RPMI8226 (cell line): ENCODE results near the gene ARHGAP36.

Experiments
- DNase-seq: peaks from one replicate; pipeline ENCODE4 v3.0.0-alpha.2; 2015

Gene ARHGAP36, protein sequence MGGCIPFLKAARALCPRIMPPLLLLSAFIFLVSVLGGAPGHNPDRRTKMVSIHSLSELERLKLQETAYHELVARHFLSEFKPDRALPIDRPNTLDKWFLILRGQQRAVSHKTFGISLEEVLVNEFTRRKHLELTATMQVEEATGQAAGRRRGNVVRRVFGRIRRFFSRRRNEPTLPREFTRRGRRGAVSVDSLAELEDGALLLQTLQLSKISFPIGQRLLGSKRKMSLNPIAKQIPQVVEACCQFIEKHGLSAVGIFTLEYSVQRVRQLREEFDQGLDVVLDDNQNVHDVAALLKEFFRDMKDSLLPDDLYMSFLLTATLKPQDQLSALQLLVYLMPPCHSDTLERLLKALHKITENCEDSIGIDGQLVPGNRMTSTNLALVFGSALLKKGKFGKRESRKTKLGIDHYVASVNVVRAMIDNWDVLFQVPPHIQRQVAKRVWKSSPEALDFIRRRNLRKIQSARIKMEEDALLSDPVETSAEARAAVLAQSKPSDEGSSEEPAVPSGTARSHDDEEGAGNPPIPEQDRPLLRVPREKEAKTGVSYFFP

DNA sequence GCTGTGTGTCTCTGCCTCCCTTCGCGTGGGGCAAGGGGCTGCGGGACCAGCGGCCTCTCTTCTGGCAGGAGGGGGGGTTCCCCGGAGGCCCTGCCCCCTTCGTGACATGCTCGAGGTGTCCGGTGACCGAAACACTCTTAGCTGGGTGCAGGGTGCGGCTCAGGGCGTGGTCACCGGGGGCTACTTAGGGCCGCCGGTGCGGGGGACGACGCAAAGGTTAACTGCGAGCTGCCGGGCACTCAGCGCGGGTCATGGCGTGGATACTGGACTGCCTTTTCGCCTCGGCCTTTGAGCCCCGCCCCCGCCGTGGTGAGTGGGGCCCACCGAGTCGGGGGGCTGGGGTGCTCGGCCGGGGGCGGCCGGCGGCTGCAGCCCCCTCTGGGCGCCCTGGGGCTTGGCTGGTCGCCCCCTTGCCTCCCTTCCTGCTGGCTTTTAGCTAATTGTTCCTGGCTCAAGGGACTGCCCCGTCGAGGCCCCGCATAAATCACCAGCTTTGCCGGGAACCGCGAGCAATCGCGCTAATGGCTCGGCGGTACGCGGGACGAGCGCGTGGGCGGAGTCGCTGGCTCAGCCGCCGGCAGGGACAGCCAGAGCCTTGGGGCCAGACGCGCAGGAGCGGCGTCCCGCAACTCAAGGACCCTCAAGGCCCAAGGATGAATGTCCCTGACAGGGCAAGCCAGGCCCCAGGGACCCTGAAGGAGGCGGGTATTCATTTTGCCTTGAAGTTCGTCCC lies at the start of gene ARHGAP36:
Gene ARHGAP36, plus strand, starts transcription at position 211 of the 733 bp plus-strand sequence. CDS start 23,320 bp downstream, outside the sequence.
- no peak for DNase-seq

DNA sequence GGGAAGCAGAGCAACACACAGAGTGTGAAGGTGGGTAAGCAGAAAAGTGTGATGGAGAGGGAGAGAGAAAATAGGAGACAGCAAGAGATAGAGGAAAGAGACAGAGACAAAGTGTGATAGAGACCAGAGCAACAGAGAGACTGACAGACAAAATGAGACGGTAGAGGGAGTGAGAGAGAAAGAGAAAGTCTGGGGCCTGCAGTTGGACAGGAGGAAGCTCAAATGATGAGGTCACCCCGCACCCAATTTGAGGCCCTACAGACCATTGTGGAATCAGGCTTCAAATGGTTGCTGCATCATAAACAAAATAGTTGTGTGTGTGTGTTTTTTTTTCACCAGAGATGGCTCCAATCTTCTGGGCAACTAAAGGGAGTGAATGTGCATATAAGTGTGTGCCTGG lies 48.0 kb upstream of the ARHGAP36 start:
- DNase-seq: no peak

DNA sequence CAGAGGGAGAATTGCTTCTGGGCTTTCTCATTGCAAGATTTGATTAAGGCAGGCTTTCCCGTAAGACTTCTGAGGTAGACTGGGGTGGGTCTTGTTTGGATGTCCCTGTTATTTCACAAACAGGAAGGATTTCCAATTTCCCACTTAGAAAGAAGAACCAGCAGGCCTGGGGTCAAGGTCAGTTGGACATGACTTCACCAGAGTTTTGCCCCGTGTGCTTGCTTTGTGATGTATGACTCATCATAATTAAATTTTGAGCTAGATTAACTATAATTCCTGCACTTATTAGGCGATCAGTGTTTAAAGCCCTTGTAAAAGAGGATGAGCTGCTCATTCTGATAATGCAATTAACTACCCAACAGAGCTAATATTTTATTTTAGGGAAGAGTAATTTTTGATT lies 32.8 kb upstream of the ARHGAP36 start:
- no peak for DNase-seq

DNA sequence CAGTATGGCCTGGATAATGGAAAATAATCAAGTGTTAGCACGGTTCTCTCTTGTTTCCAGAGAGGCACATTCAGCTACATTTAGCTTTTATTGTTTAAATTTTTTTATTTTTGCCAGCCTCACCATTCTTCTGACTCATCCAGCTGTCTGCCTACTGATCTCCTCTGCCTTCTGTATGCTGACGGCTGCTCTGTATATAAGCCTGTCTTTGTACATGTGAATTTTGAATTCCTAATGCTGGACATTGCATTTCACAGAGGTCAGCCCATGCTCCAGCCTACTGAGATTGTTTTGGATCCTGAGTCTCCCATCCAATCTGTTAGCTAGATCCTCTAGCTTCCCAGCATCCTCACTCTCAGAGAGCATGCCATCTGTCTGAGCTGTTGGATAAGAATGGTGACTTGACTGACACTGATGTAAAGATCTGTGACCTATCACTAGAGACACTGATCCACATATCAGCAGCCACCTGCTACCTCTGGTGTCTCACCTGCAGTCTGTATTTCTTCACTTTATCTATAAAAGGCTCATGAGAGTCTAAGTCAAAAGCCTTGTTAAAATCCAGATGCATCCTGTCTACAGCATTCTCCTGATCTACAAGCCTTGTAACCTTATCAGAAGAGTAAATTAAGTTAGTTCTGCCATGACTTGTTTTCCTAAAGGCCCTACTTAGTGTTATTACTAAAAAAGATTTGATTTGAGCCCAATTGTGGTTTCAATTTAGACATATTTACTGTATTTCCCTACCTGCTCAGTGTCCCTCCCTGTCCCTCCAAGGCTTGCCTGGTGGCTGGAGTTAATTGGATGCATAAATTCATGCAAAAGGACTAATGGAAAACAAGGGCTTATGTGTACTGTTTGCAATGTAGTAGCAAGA lies 25.6 kb upstream of the ARHGAP36 start:
- DNase-seq: no peak

DNA sequence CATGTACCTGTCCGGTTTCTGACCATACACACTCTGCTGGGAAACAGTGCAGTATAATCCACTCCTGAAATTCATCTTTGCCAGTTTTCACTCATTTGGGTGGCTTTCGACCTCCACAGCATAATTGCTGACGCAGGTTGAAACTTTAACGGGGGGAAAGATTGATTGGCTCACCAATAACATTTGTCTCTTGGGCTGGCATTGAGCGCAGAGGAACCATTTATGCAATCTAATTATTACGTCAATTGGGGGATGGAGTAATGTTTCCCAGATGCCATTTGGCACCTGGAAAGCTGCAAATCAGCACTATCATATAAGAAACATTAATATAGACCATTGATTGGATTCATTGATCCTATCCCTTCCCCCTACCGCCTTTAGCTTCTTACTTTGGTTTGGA lies 24.1 kb upstream of the ARHGAP36 start:
- no peak for DNase-seq

DNA sequence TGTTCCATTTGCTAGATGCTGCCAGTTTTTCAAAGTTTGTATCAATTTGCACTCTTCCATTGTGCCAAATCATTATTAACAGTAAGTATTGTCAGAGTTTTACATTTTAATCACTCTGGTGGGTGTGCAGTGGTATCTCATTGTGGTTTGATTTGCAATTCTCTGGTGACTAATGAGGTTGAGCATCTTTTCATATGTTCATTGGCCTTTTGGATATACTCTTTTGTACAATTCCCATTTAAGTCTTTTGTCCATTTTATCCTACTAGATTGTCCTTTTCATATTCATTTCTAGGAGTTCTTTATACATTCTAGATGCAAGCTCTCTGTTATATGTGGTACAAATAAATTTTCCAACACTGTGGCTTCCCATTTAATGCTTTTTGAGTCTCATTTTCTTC lies 17.4 kb upstream of the ARHGAP36 start:
- no peak for DNase-seq

DNA sequence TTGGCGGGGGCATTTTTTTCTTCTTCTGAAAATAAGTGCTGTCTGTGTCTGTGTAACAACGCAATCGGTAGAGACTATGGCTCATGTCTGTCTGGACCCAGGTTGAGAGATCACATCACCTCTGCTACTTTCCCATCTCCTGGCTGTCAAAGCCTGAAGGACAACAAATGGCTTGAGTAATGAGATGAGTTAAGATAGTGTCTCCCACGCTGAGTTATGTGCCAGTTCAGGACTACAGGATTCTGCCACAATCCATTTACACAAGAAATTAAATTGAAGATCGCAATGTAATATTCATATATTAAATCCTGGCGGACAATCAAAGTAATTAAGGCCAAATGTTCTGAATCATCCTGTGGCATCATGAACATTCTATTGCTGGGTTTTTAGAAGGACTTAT lies 16.5 kb upstream of the ARHGAP36 start:
- DNase-seq: no peak

DNA sequence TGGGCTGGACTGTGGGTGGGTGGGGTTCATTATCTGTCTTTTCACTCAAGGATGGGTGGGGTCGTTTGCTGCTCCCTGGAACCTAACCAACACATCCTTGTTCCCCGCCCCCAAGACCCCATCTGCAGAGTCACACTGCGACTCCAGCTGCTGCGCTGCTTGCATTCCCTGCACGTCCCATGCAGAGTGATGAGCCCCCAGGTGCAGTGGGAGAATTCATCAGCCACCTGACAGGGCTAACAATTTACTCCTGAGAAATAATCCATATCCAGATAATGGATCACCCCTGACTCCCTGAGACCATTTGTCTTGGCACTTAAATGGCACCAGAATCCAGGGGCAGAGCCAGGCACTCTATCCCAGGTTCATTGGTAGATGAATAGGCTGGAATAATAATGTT lies 12.4 kb upstream of the ARHGAP36 start:
- DNase-seq: no peak

DNA sequence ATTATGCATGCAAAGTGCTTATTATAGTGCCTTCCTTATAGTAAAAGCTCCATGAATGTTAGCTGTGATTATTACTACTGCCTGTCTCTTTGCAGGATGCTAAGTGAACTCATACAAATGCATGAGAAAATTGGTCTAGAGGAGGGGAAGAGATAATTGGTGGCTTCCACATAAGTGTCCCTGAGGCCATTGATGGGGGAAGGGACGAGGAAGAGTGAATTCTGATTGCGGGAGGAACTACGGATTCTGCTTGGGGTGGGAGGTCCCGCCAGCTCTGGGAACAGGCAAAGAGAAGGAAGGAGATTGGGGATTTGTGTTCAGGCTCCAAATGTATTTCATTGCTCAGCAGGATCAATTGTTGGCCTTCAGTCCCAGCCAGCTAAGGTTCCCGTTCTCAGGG lies 11.6 kb upstream of the ARHGAP36 start:
- no peak for DNase-seq

DNA sequence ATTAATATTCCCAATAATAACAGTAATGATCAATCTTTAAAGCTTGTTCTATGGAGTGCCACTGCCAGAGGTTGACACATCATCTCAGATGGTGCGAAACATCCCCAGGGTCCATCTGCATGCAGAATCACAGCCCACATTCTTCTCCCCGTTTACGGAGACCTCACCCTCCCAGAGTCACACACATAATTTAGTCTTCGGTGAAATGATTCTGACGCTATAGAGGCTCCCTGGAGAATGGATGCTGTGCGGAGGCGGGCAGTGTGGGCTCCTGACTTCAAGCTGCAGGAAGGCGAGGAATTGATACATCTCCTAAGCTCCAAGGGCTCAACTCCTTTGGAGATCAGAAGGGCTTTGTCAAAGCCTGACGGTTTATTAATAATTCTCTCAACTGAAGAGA lies 11.0 kb upstream of the ARHGAP36 start:
- DNase-seq: no peak

DNA sequence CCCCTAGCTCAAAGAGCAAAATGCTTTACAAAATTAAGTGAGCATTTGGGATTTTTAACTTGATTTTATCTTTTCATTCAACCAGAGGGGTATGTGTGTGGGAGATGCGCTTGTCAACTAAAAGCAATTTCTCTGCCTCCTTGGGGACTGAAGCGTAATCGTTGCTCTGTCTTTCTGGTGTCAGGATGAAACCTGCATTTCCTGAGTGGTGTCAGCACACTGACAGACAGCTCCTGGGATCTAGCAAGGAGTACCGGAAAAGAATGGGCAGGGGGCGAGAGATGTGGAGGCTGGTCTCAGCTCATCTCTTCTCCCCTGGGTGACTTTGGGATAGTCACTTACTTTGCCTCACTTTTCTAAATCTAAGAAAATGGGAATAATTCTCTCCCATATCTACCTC lies 5.1 kb upstream of the ARHGAP36 start:
- no peak for DNase-seq

DNA sequence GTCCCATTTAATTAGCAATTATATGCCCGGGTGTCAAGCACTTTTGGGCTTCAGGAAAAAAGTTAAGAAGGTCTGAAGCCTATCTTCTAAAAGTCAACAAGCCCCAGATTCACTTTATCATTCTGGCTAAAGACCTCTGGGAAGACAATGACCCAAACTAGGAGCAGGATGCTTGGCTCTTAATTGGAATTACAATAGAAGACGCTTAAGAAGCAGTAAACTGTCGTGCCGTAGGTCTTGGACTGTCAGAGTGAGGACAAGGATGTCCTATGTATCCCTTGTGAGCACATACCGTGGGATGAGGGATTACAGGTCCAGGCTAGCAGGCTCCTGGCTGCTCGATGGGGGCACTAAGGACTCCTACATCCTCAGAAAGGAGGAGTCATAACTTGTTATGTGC lies 3.2 kb upstream of the ARHGAP36 start:
- DNase-seq: no peak

DNA sequence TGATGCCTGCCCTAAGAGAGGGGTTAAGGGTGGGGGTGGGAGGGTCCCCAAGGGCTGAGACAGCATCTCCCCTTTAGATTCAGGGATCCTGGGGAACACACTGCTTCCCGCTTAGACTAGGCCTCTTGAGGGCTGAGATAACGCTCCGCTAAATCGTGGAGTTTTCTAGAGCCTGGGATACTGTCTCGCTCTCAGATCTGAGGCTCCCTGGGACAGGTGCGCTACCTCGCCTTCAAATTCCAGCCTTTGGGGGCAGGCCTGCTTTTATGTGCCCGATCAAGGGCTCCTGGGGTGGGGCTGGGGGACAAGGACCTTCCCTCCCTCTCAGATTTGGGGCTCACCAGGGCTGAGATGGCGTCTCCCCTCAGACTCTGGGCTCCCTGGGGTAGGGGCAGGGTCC lies 440 bp upstream of the ARHGAP36 start:
- no peak for DNase-seq

DNA sequence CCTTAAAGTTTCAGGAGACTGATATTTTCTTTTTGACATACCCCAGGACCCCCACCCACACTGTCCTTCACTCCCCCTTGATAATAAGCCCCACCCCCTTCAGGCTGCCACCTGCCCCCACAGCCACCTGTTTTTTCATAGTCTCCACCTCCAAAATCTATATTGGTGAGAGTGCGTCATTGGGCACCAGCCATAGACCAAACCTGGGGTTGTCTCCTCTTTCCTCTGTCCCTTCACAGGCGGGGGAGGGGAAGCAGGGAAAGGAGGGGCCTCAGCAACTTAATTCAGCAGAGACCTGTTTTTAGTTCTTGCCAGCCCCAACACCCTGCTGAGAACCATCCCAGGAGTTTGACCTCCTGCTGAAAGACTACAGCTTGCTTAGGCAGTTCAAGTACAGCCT lies 1.1 kb downstream of the ARHGAP36 start:
- no peak for DNase-seq

DNA sequence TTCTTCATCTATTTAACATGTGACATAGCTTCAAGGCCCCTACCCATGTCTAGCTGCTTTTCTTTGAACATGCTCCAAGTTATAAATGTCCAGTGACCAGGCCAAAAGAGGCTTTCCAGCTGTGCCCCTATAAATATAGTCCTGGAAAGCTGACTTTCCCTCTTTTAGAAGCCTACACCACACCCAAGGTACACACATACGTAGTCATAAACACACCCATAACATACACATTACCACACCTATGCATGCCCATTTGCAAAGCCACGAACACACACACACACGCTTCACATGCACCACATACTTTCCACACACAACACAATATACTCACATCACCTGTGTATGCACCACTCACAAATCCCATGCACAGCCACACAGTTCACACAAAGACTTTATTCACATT lies 2.0 kb downstream of the ARHGAP36 start:
- DNase-seq: no peak

DNA sequence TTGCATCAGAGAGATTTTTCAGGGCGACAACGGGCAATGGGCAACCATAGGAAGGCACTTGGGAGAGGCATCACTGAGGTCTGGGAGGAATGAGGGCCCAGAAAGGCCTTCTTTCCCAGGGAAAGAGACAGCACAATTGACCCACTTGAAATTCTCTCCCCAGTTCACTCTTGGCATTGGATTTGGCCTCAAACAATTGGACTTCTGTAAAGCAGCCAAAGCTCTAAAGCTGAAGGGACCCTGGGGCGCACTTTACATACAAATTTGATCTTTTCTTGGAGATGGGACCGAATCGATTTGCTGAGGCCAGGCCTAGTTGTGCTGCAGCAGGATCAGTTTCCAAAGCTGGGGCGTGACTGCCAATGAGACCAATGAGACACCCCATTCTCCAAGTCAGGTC lies 3.2 kb downstream of the ARHGAP36 start:
- DNase-seq: no peak

DNA sequence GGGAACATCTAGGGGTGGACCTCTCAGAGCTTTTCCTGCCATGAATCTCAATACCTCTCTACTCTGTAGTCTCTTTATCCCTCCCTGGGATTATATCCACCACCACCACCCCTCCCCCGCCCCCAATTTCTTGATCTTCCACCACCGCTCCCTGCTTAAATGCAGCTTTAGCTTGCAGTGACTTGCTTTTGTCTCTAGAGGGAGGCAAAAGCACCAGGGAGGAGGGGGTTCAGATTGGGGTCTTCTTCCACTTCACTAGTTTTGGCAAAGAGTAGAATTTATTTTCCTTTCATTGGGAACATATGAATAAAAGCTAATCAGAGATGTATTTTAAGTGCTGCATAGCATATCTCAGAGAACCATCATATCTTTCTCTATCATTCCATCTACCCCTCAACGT lies 5.5 kb downstream of the ARHGAP36 start:
- DNase-seq: no peak

DNA sequence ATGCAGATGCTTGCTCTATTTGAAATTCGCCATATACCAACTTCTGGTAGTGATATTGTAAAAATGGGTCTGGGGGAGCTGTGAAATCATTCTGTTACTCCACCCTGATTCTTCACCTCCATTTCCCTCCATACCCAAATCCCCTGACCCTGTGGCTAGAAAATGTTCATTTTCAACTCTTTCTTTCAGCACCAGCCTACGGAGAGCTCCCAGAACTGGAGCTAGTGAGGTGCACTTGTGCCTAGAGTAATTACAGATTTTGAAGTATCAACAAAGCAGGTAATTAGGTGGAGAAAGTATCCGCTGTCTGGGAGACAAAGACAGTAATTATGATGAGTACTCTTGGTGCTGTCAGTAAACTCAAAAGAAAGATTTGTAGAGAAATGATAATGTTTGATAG lies 8.1 kb downstream of the ARHGAP36 start:
- no peak for DNase-seq

DNA sequence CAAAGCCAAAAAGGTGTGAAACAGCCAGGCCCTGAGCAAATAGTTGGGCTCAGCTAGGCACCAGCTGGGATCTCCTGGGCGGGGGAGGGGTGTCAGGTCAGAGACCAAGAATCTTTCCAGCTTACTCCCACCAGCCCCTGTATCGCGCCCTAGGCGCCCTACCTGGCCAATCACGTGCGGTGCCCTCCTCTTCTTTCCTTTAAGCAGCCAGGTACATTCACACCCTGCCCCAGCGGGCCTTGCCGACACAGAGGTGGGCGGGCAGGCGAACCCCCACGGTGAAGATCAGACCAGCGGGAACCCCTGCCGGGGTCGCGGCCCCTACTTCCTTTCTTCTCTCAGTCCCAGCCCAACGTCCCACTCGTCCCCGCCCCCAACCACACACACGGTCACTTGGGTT lies 9.1 kb downstream of the ARHGAP36 start:
- no peak for DNase-seq

DNA sequence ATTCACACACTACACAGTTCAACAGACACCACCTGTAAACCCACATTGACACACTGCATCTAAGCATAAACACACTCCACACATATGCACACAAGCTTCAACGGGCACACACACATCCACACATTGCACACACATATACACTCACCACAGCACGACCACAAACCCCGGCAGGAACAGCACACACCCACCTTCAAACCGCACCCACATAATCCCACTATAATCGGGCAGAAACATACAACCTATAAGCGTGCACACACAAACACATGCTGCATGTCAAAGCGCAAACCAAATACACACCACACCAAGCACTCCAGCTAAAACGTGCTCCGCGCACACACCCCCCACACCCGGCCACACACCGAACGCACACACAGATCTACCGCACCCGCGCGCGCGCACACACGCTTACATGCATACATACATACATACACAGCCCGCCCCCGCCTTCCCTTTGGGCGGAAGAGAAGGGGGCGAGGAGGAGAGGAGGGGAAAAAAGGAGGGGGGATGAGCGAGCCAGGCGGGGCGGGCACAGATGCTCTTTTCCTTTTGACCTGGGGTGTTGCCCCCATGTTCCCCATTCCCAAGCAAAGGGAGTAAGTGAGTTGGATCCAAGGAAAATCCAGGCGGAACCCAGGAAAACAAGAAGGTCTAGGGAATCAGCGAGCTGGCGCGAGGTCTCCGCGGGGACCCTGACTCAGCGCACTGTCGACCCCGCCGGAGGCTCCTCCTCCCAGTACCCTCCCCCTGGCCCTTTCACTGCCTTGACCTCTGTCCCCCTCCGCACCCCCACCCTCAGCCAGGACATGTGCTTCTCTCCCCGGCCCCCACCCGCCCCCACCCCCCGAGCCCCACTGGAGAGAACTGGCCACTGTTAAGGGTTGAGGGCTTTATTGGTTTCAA lies 9.9 kb downstream of the ARHGAP36 start:
- DNase-seq: no peak

DNA sequence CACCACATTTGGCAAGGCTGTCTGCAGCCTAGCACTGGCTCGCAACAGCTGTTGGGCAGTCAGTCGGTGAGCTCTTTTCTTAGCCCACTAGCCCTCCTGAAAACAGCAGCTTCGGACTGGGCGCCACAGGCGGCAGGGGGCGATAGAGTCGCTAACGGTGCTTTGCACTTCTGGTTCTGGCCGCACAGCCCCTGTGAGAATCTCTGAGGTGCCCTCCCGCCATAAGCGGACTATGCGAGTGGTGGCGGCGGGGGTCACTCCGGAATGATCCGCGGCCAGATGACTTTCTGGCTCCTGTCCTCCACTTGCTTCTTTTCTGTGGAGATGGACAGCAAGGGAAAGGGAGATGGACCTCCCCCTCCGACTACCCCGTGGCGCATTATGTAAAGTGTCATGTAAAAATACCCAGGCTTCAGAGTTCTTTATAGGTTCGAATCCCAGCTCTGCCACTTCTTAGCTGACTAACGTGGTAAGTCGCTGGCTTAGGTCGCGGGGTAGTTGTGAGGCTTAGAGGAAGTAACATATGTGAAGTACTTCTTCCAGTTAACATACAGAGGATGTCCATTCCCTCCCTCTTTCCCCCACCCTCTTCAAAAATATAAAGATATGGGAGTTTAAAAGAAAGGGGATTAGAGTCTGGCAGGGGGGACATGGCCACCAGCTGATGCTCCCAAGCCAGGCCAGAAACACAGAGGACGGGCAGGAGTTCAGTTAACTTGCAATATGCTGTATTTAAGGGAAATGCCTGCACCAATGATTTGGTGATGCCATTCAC lies 11.0 kb downstream of the ARHGAP36 start:
- DNase-seq: peak; percentile 47
